Measurements from ENCODE around the gene OSER1. TPM values are rescaled to one million over a fixed set of nuclear protein-coding genes. Genes with fewer than 3 reads are reported as not detected.

The OSER1 gene
- total and polyA plus RNA-seq, 2 of the 8 experiments (the other 6 are each of a cell fraction or from before 2014, with no cell fraction given): 24.5 to 31.8 TPM

DNA sequence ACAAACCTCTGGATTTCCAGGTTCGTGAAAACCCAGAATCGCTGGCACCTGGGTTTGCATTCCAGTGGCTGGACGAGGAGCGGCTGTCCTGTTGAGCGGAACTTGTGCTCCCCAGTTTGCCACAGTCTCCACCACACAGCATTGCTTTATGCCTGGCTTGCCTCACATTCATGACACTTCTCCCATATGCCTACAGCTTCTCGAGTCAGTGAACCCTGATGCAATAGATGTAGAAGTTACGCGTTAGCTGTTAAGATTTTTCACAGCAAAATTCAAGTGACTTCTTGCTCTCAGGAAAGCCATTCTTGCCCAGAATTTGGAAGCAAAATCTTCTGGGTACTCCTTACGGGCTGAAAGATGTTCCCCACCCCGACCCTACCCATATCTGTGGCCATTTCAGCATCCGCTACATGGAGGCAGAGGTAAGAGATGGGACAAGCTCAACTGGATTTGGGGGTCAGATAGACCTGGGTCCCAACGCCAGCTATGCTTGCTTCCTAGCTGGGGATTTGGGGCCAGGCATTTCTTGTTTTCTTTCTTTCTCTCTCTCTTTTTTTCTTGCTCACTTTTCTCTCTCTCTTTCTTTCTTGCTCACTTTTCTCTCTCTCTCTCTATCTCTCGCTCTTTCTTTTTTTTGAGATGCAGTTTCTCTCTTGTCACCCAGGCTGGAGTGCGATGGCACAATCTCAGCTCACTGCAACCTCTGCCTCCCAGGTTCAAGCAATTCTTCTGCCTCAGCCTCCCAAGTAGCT is 24.2 kb upstream of the OSER1 start:
- H2AK5ac ChIP-seq (ENCODE audit: low read depth, low read length): no peak overlapping the region
- no peak overlapping the region for H2BK15ac ChIP-seq (ENCODE audit: low read length)
- no peak overlapping the region for H3K4ac ChIP-seq (replicated peaks; ENCODE audit: insufficient read length, low read depth, low read length)
- H2BK120ac ChIP-seq (replicated peaks; ENCODE audit: low read depth, low read length): no peak overlapping the region
- H3K56ac ChIP-seq (replicated peaks; ENCODE audit: insufficient read length, low read depth, low read length): no peak overlapping the region
- H3K36me3 ChIP-seq (ENCODE audit: control insufficient read depth in 2 of 4, insufficient read depth in 4 of 4, low read length in 3 of 4): no peaks in the 10 kb centered on the region
- H3K4me1 ChIP-seq (replicated peaks in 1 of 4; ENCODE audit: control insufficient read depth in 3 of 4, insufficient read depth in 4 of 4, low read length in 3 of 4): peaks cover 0 to 6% (median 0%) of the 10 kb centered on the region in 4 experiments; a peak in 3 of 7 replicates
- no peaks in the 10 kb centered on the region for H3K23me2 ChIP-seq (ENCODE audit: low read depth, low read length)
- H2AFZ ChIP-seq (ENCODE audit: low read length): no peak overlapping the region; the same call in 1 of the 2 replicates
- H4K8ac ChIP-seq (ENCODE audit: extremely low read depth, insufficient read depth, low read length): no peak overlapping the region
- no peaks in the 10 kb centered on the region for H3K79me1 ChIP-seq (ENCODE audit: low read depth, low read length)
- H3K9me3 ChIP-seq (ENCODE audit: insufficient read depth in 2 of 2, low read depth in 1 of 2, low read length in 1 of 2): peaks cover 0 to 3% of the 10 kb centered on the region in 2 experiments; a peak in 1 of 4 replicates
- peak overlapping the region; percentile 85 for H4K91ac ChIP-seq (replicated peaks; ENCODE audit: insufficient read length, low read length)
- ChIA-PET CTCF (ENCODE audit: partially characterized antibody) (interaction anchor here (0.6 to 4.0 kb wide), 9 partner anchors 11 to 420 kb away, joined by 3 to 26 read pairs (median 4); partner anchors contain the start of gene GDAP1L1), POLR2A (ENCODE audit: partially characterized antibody) (interaction anchor here (2.0 to 2.1 kb wide), 2 partner anchors 13 to 76 kb away, joined by 4 to 9 read pairs; partner anchors contain the start of genes FITM2 and GDAP1L1)
- H2BK12ac ChIP-seq (ENCODE audit: low read depth, low read length): no peak overlapping the region
- H3K9ac ChIP-seq (replicated peaks in 1 of 4; ENCODE audit: extremely low read depth in 1 of 4, low read depth in 3 of 4, low read length in 3 of 4): no peak overlapping the region
- H3K23ac ChIP-seq (ENCODE audit: insufficient read length): no peak overlapping the region
- FAIRE-seq: no peak
- H3K4me2 ChIP-seq (ENCODE audit: insufficient read depth in 1 of 2, low read depth in 2 of 2, low read length in 2 of 2): no peak overlapping the region
- H2BK20ac ChIP-seq (ENCODE audit: low read length): no peak overlapping the region
- H3K4me3 ChIP-seq (ENCODE audit: extremely low read depth in 1 of 4, insufficient read depth in 2 of 4, low read depth in 3 of 4, low read length in 4 of 4): no peak overlapping the region
- no peaks in the 10 kb centered on the region for H3K79me2 ChIP-seq (ENCODE audit: control insufficient read depth in 1 of 2, insufficient read depth in 2 of 2, low read length in 2 of 2)
- no peak overlapping the region for H2BK5ac ChIP-seq (ENCODE audit: low read depth, low read length)
- H4K20me1 ChIP-seq (replicated peaks in 1 of 2; ENCODE audit: control insufficient read depth in 1 of 2, insufficient read depth in 2 of 2, low read length in 2 of 2): no peaks in the 10 kb centered on the region
- peak overlapping the region; percentile 19 for H4K5ac ChIP-seq (ENCODE audit: insufficient read length, low read depth, low read length)
- no peak for DNase-seq (ENCODE audit: low read depth in 1 of 2, low spot score in 2 of 2)
- H3K18ac ChIP-seq (ENCODE audit: extremely low read depth, low read length): peak overlapping the region; percentile 32; the same call in 1 of the 2 replicates
- no peaks in the 10 kb centered on the region for H3K27me3 ChIP-seq (replicated peaks in 1 of 4; ENCODE audit: control insufficient read depth in 3 of 4, extremely low read depth in 1 of 4, insufficient read depth in 3 of 4, low read length in 3 of 4)
- WGBS, 2 experiments (ENCODE audit: extremely low coverage in 1 of 2, insufficient coverage in 1 of 2, insufficient read length in 1 of 2, insufficient replicate concordance in 2 of 2, low coverage in 1 of 2, low lambda C conversion rate in 2 of 2, missing lambda C conversion rate in 1 of 2): 88% methylated on average over 14 of the region's 14 CpGs; no CpG with 5 or more reads in 1 of the 2 experiments
- no peak overlapping the region for H3K27ac ChIP-seq (ENCODE audit: low read depth, low read length)
- no peak for TF ChIP-seq POLR2AphosphoS5 (IDR thresholded peaks at IDR 0.05; ENCODE audit: low read depth, low read length)
- TF ChIP-seq KDM5A (IDR thresholded peaks at IDR 0.05; ENCODE audit: low read length): no peak
- TF ChIP-seq CREB1 (IDR thresholded peaks at IDR 0.05): no peak
- 0 out of 2 replicates have a peak, but pooled peaks have one; percentile 41 for TF ChIP-seq CEBPB (IDR thresholded peaks at IDR 0.05; ENCODE audit: low read depth, low read length)
- TF ChIP-seq RAD21 (IDR thresholded peaks at IDR 0.05 in 1 of 2, conservative IDR thresholded peaks at IDR 0.05 in 1 of 2; ENCODE audit: low read depth in 2 of 2, low read length in 2 of 2): no peak
- TF ChIP-seq RBBP5 (IDR thresholded peaks at IDR 0.05; ENCODE audit: borderline replicate concordance, low read depth, low read length): no peak
- no peak overlapping the region for H3K14ac ChIP-seq (ENCODE audit: insufficient read length)
